Esophagus muscularis mucosa (tissue), 3 donors: ENCODE data around the gene ATPAF2.

Experiments
- POLR2A ChIP-seq: fragments of 450-650 bp; IDR thresholded peaks from one replicate; pipeline ENCODE4 v1.6.1; 2017; ENCODE audit warnings: antibody characterized with exemption, moderate library complexity, mild to moderate bottlenecking, low read depth
- TF ChIP-seq, protein P1 (sequence below), 3 experiments: fragments of 200-600 bp in 2 of 3; fragments of 450-650 bp in 1 of 3; sonication (generic) in 2 of 3; IDR thresholded peaks; one replicate each; pipeline ENCODE4 v1.5.1; 2017 to 2019; ENCODE audit warnings: antibody characterized with exemption in 3 of 3, mild to moderate bottlenecking in 2 of 3, moderate library complexity in 1 of 3

DNA sequence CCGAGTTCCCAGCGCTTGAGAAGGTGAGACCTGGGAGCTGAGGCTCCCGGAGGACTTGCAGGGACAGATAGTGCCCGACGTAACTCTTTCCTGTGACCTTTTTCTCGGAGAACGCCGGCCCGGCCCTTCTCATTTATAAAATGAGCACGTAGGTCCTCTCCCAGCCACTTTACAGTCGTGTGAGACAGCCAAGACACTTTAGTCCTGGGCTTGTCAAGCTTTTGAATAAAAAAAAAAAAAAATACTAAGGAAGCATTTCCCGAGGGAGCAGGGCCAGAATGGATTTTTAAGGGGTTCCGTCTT, 66.1 kb downstream of the ATPAF2 start:
- TF ChIP-seq POLR2A, result no peak
- TF ChIP-seq, protein P1, sequence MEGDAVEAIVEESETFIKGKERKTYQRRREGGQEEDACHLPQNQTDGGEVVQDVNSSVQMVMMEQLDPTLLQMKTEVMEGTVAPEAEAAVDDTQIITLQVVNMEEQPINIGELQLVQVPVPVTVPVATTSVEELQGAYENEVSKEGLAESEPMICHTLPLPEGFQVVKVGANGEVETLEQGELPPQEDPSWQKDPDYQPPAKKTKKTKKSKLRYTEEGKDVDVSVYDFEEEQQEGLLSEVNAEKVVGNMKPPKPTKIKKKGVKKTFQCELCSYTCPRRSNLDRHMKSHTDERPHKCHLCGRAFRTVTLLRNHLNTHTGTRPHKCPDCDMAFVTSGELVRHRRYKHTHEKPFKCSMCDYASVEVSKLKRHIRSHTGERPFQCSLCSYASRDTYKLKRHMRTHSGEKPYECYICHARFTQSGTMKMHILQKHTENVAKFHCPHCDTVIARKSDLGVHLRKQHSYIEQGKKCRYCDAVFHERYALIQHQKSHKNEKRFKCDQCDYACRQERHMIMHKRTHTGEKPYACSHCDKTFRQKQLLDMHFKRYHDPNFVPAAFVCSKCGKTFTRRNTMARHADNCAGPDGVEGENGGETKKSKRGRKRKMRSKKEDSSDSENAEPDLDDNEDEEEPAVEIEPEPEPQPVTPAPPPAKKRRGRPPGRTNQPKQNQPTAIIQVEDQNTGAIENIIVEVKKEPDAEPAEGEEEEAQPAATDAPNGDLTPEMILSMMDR (IDR thresholded peaks at IDR 0.05), result no peak
